Measurements from ENCODE around the gene XCL2. TPM values are rescaled to one million over a fixed set of nuclear protein-coding genes. Genes with fewer than 3 reads are reported as not detected.

XCL2 gene
- polyA plus RNA-seq, 1 donor from 2014 or later, result not detected

GRCh38 chr1:168565825-168566224 lies 22.0 kb upstream of the XCL2 start:
- Histone ChIP-seq H3K27ac (ENCODE audit: low read length) (no peak overlapping the region), H3K9me2 (ENCODE audit: insufficient read depth, low read length) (no peaks in the 10 kb centered on the region), H3K9ac (ENCODE audit: low read length) (no peak overlapping the region), H3K4me2 (ENCODE audit: low read length) (no peak overlapping the region), H3K36me3 (ENCODE audit: insufficient read depth, low read length) (no peaks in the 10 kb centered on the region), H2AFZ (ENCODE audit: low read depth, low read length) (no peak overlapping the region), H4K20me1 (ENCODE audit: insufficient read depth) (no peaks in the 10 kb centered on the region), H3K27me3 (ENCODE audit: insufficient read depth, low read depth, low read length) (no peaks in the 10 kb centered on the region), H3K79me2 (replicated peaks; ENCODE audit: insufficient read depth, low read length) (no peaks in the 10 kb centered on the region), H3K4me3 (ENCODE audit: low read length) (no peak overlapping the region), H3K9me3 (ENCODE audit: low read length) (no peaks in the 10 kb centered on the region), H3F3A (ENCODE audit: insufficient read depth, low read length, poor library complexity, severe bottlenecking) (no peaks in the 10 kb centered on the region)
- TF ChIP-seq CTCF (IDR thresholded peaks at IDR 0.05; ENCODE audit: poor library complexity, severe bottlenecking), result no peak
- no peak for TF ChIP-seq MXI1 (conservative IDR thresholded peaks at IDR 0.05; ENCODE audit: poor library complexity, severe bottlenecking)
- TF ChIP-seq EP300 (conservative IDR thresholded peaks at IDR 0.05; ENCODE audit: poor library complexity, severe bottlenecking), result no peak
- TF ChIP-seq REST (IDR thresholded peaks at IDR 0.05; ENCODE audit: borderline replicate concordance), result no peak
- TF ChIP-seq EZH2 (IDR thresholded peaks at IDR 0.05; ENCODE audit: borderline replicate concordance, insufficient read depth, low read length, poor library complexity, severe bottlenecking), result no peak
- no peak for TF ChIP-seq POLR2AphosphoS5 (IDR thresholded peaks at IDR 0.05)
- no peak for TF ChIP-seq SMC3 (conservative IDR thresholded peaks at IDR 0.05; ENCODE audit: poor library complexity)
- TF ChIP-seq RAD21 (conservative IDR thresholded peaks at IDR 0.05), result no peak
- TF ChIP-seq TAF1 (IDR thresholded peaks at IDR 0.05; ENCODE audit: low read depth), result no peak

- Histone ChIP-seq H3K4me3 (ENCODE audit: low read length) (no peak overlapping the region), H3K9me3 (ENCODE audit: low read length) (no peaks in the 10 kb centered on the region), H3K27me3 (ENCODE audit: insufficient read depth, low read depth, low read length) (no peaks in the 10 kb centered on the region), H3K36me3 (ENCODE audit: insufficient read depth, low read length) (no peaks in the 10 kb centered on the region), H3K9ac (ENCODE audit: low read length) (no peak overlapping the region), H3K4me2 (ENCODE audit: low read length) (no peak overlapping the region), H2AFZ (ENCODE audit: low read depth, low read length) (no peak overlapping the region), H3F3A (ENCODE audit: insufficient read depth, low read length, poor library complexity, severe bottlenecking) (no peaks in the 10 kb centered on the region), H4K20me1 (ENCODE audit: insufficient read depth) (no peaks in the 10 kb centered on the region), H3K27ac (ENCODE audit: low read length) (no peak overlapping the region), H3K9me2 (ENCODE audit: insufficient read depth, low read length) (no peaks in the 10 kb centered on the region), H3K79me2 (replicated peaks; ENCODE audit: insufficient read depth, low read length) (no peaks in the 10 kb centered on the region)
- TF ChIP-seq EZH2 (IDR thresholded peaks at IDR 0.05; ENCODE audit: borderline replicate concordance, insufficient read depth, low read length, poor library complexity, severe bottlenecking) (no peak), EP300 (conservative IDR thresholded peaks at IDR 0.05; ENCODE audit: poor library complexity, severe bottlenecking) (no peak), RAD21 (conservative IDR thresholded peaks at IDR 0.05) (no peak), SMC3 (conservative IDR thresholded peaks at IDR 0.05; ENCODE audit: poor library complexity) (no peak), CTCF (IDR thresholded peaks at IDR 0.05; ENCODE audit: poor library complexity, severe bottlenecking) (no peak), REST (IDR thresholded peaks at IDR 0.05; ENCODE audit: borderline replicate concordance) (no peak)
Measured at GRCh38 chr1:168561989-168562388, 18.2 kb upstream of the XCL2 start.

Data from neural cell (in vitro differentiated cells).